ENCODE data around the gene COA7. TPM values are rescaled to one million over a fixed set of nuclear protein-coding genes. Genes with fewer than 3 reads are reported as not detected.

Gene COA7
- total and polyA plus RNA-seq, 10 of the 15 experiments (the other 5 are each of a cell fraction or from before 2014, with no cell fraction given): 7.5 to 20.2 (median 15.4) TPM

- H3K9ac ChIP-seq (ENCODE audit: control insufficient read depth, insufficient read depth, low read length): peak overlapping the region; percentile 68
- SMC1A ChIA-PET (ENCODE audit: uncharacterized antibody, unreplicated experiment): interaction anchor here (1.8 to 2.1 kb wide), 2 partner anchors 25 to 323 kb away, joined by 5 to 6 read pairs; partner anchors contain the start of genes ORC1 and PRPF38A
- H3K4me2 ChIP-seq (ENCODE audit: control insufficient read depth, insufficient read depth): peak overlapping the region; percentile 82
- DNase-seq (ENCODE audit: low read depth, low spot score): no peak
- WGBS (ENCODE audit: insufficient coverage, insufficient replicate concordance, low lambda C conversion rate, missing lambda C conversion rate): under 1% methylated on average over 14 of the region's 14 CpGs
- ATAC-seq: peak; percentile 27
- CTCF ChIA-PET: interaction anchor here (0.5 to 1.9 kb wide), 8 partner anchors 14 to 135 kb away, joined by 3 to 4 read pairs (median 3); no protein-coding TSS in a partner anchor
- FAIRE-seq: peak; percentile 47
- H3K4me3 ChIP-seq: peak overlapping the region; percentile 94
- no peaks in the 10 kb centered on the region for H3K36me3 ChIP-seq (ENCODE audit: control insufficient read depth in 2 of 2, insufficient read depth in 2 of 2, low read length in 1 of 2)
- intact Hi-C loops (cut with micrococcal nuclease; ENCODE audit: unreplicated experiment): no loop called here
- no peaks in the 10 kb centered on the region for H3K9me3 ChIP-seq (replicated peaks; ENCODE audit: control insufficient read depth, insufficient read depth, low read length)
- no peaks in the 10 kb centered on the region for H3K27me3 ChIP-seq (replicated peaks in 1 of 2; ENCODE audit: control insufficient read depth in 2 of 2, insufficient read depth in 2 of 2, low read length in 1 of 2)
- peak; percentile 8 for TF ChIP-seq NBN (IDR thresholded peaks at IDR 0.05)
- no peak for TF ChIP-seq SUPT20H (IDR thresholded peaks at IDR 0.05; ENCODE audit: borderline replicate concordance, control insufficient read depth, low read depth, low read length)
- 0 out of 2 replicates have a peak, but pooled peaks have one; percentile 29 for TF ChIP-seq MLLT1 (IDR thresholded peaks at IDR 0.05)
- no peak for TF ChIP-seq E4F1 (IDR thresholded peaks at IDR 0.05; ENCODE audit: borderline replicate concordance, partially characterized antibody)
- peak overlapping the region; percentile 74 for H2AFZ ChIP-seq (ENCODE audit: control insufficient read depth, low read depth, low read length)
- H3K79me2 ChIP-seq (ENCODE audit: control insufficient read depth, insufficient read depth, low read length): peaks cover 12% of the 10 kb centered on the region
- H3K27ac ChIP-seq (ENCODE audit: control insufficient read depth, insufficient read depth): peak overlapping the region; percentile 17; the same call in 1 of the 2 replicates
- no TSS peak for BruUV-seq (replicated peaks)
- no peaks in the 10 kb centered on the region; the same call in 1 of the 2 replicates for H3K4me1 ChIP-seq (ENCODE audit: control insufficient read depth, insufficient read depth, low read length)
- H4K20me1 ChIP-seq (ENCODE audit: control insufficient read depth, insufficient read depth): no peaks in the 10 kb centered on the region
- POLR2A ChIA-PET: interaction anchor here (0.6 to 2.1 kb wide), 4 partner anchors 8 to 28 kb away, joined by 3 to 7 read pairs (median 6); no protein-coding TSS in a partner anchor
- RAD21 ChIA-PET (ENCODE audit: unreplicated experiment): interaction anchor here (1.0 to 2.3 kb wide), 2 partner anchors 116 to 140 kb away, joined by 5 to 12 read pairs; partner anchors contain the start of gene ZYG11A
- in situ Hi-C loops (cut with MboI): no loop called here
Observed at GRCh38 chr1:52727114-52727586, 29.0 kb upstream of the COA7 start.
